HG03460 (cell line): ENCODE results near the gene NFKB2.
A peak's percentile ranks its signal among the peaks of the same experiment; 100 is the strongest.

Experiments
- ATAC-seq: cut with Tn5 transposase; IDR thresholded peaks from one replicate; pipeline ENCODE4 v1.9.1; 2021; ENCODE audit not compliant: unreplicated experiment

Gene NFKB2

GRCh38 chr10:102449321-102450123 is 54.0 kb downstream of the NFKB2 start:
- ATAC-seq, result no peak

DNA sequence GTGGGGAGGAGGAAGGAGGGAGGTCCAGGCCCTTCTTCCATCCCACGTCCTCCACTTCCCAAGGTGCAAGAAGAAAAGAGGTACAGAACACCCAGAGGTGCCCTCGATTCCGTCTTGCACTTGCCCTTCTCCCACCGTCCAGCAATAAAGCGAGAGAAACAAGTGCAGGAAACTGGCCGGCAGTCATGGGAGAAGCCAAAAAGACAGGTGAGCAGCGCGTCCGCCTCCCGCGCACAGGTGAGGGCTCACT is 54.5 kb downstream of the NFKB2 start:
- no peak for ATAC-seq

- peak; percentile 75 for ATAC-seq
Observed at GRCh38 chr10:102450374-102451104, 55.0 kb downstream of the NFKB2 start.

GRCh38 chr10:102451105-102451969 is 55.8 kb downstream of the NFKB2 start, which contains the start of gene C10orf95:
C10orf95 (minus strand) TSS chr10:102451543; CDS start chr10:102451093, 450 bp downstream.
- ATAC-seq, result no peak
